Left lobe of liver (tissue), 2 donors: ENCODE results near the gene CCDC167. TPM values are rescaled to one million over a fixed set of nuclear protein-coding genes. Genes with fewer than 3 reads are reported as not detected.

Experiments
- ATAC-seq: fragments of 200-7000 bp; cut with Tn5 transposase; one replicate; pipeline ENCODE4 v1.9.1; 2020; ENCODE audit warnings: mild to moderate bottlenecking, moderate library complexity
- DNase-seq: peaks from one replicate; pipeline ENCODE4 v3.0.0-alpha.2; 2020; ENCODE audit warnings: low spot score
- total RNA-seq: library from RNA; stranded (reverse); gene quantifications from one replicate; pipeline ENCODE4 v1.2.1, GENCODE V29; 2021
- donor health status: DM: no; HTN: no; CAD: no; lungs with moderate emphysema.
- donor health status: DM: no; HTN: yes; CAD: no.

The CCDC167 gene
- total RNA-seq, 1 donor from 2014 or later: 25.1 TPM

- peak; percentile 69 for DNase-seq
- ATAC-seq: peak; percentile 85
Measured at GRCh38 chr6:37491171-37491829, 8.4 kb downstream of the CCDC167 start.

GRCh38 chr6:37490536-37491170 is 9.0 kb downstream of the CCDC167 start:
- DNase-seq (no peak), ATAC-seq (no peak)

GRCh38 chr6:37489697-37490336 is 9.9 kb downstream of the CCDC167 start:
- ATAC-seq (no peak), DNase-seq (no peak)

- ATAC-seq: no peak
- DNase-seq: no peak
Measured at GRCh38 chr6:37488476-37488875, 11.2 kb downstream of the CCDC167 start.

- ATAC-seq (no peak), DNase-seq (no peak)
Measured at GRCh38 chr6:37487591-37488380, 11.9 kb downstream of the CCDC167 start.

GRCh38 chr6:37486121-37486839 is 13.4 kb downstream of the CCDC167 start:
- DNase-seq (no peak), ATAC-seq (no peak)

- DNase-seq (no peak), ATAC-seq (peak; percentile 35)
Measured at GRCh38 chr6:37485291-37485702, 14.4 kb downstream of the CCDC167 start.

- ATAC-seq: no peak
- no peak for DNase-seq
Measured at GRCh38 chr6:37484786-37485170, 14.9 kb downstream of the CCDC167 start.

GRCh38 chr6:37483917-37484785 is 15.5 kb downstream of the CCDC167 start:
- DNase-seq (peak; percentile 69), ATAC-seq (peak; percentile 88)

GRCh38 chr6:37483252-37483901 is 16.3 kb downstream of the CCDC167 start:
- DNase-seq (no peak), ATAC-seq (no peak)

- no peak for DNase-seq
- ATAC-seq: no peak
Measured at GRCh38 chr6:37482606-37483251, 17.0 kb downstream of the CCDC167 start.

- no peak for ATAC-seq
- DNase-seq: no peak
Measured at GRCh38 chr6:37481711-37482605, 17.7 kb downstream of the CCDC167 start.

- DNase-seq (no peak), ATAC-seq (no peak)
Measured at GRCh38 chr6:37480951-37481534, 18.6 kb downstream of the CCDC167 start.

GRCh38 chr6:37480118-37480736 is 19.5 kb downstream of the CCDC167 start:
- no peak for ATAC-seq

GRCh38 chr6:37479266-37479854 is 20.3 kb downstream of the CCDC167 start:
- no peak for DNase-seq
- ATAC-seq: no peak

More at GRCh38 chr6:37480118-37480736, 19.5 kb downstream of the CCDC167 start:
- no peak for DNase-seq

- DNase-seq (no peak), ATAC-seq (no peak)
Measured at GRCh38 chr6:37478827-37479226, 20.9 kb downstream of the CCDC167 start.
